Endothelial cell of umbilical vein (primary cell): ENCODE measurements around the gene LHX3. TPM values are rescaled to one million over a fixed set of nuclear protein-coding genes. Genes with fewer than 3 reads are reported as not detected.

ENCODE experiments used
- BruUV-seq: library from RNA; stranded (reverse); fragments of 400-500 nt; replicated peaks from 2 replicates; lab custom pipeline; 2021; lab: Mats Ljungman, UMichigan
- CTCF ChIA-PET: fragments of 300-600, 350-600 bp; sonication (Branson Sonifier 250); formaldehyde crosslinking; loops from one replicate; lab custom pipeline; 2021; ENCODE audit warnings: antibody characterized with exemption, inconsistent platforms; lab: Charles Lee
- POLR2A ChIA-PET: fragments of 300-600, 350-600 bp; sonication (Branson Sonifier 250); formaldehyde crosslinking; loops from one replicate; lab custom pipeline; 2021; ENCODE audit warnings: antibody characterized with exemption, inconsistent platforms; lab: Charles Lee
- DNase-seq: peaks from one replicate; pipeline ENCODE4 v3.0.0-alpha.2; 2011; ENCODE audit warnings: low read depth, low spot score
- FAIRE-seq: peaks from 2 replicates; lab custom pipeline; 2011; peaks lifted over from hg19 to GRCh38; lab: Jason Lieb, UNC
- H2AFZ ChIP-seq: 2 replicates; pipeline ENCODE4 v1.6.0; 2012; ENCODE audit warnings: low read depth, low read length, control low read depth, inconsistent platforms
- H3K27ac ChIP-seq: 2 replicates; pipeline ENCODE4 v1.5.1; 2011; ENCODE audit warnings: low read depth, mild to moderate bottlenecking, control low read depth, low read length, moderate library complexity; ENCODE audit not compliant: insufficient read depth
- H3K27me3 ChIP-seq, 2 experiments: 2 replicates each; pipeline versions ENCODE4 v1.6.0 to v1.6.1; 2011; ENCODE audit warnings: low read length in 2 of 2, mixed read lengths in 1 of 2; ENCODE audit not compliant: control insufficient read depth in 2 of 2, insufficient read depth in 2 of 2
- H3K36me3 ChIP-seq, 2 experiments: 2 replicates in 1 of 2; 3 replicates in 1 of 2; pipeline ENCODE4 v1.5.1; 2011; ENCODE audit warnings: low read length in 2 of 2, mild to moderate bottlenecking in 1 of 2, moderate library complexity in 1 of 2; ENCODE audit not compliant: control insufficient read depth in 2 of 2, insufficient read depth in 2 of 2; ENCODE audit errors: extremely low read depth in 1 of 2
- H3K4me1 ChIP-seq: 3 replicates; pipeline ENCODE4 v1.5.1; 2011; ENCODE audit warnings: mild to moderate bottlenecking, low read length; ENCODE audit not compliant: control insufficient read depth, insufficient read depth; ENCODE audit errors: extremely low read depth
- H3K4me2 ChIP-seq: 2 replicates; pipeline ENCODE4 v1.6.1; 2011; ENCODE audit warnings: low read length, control low read depth, mixed read lengths; ENCODE audit not compliant: insufficient read depth
- H3K4me3 ChIP-seq, 3 experiments: fragments of 200-600 bp in 1 of 3; sonication (generic), shearing (Covaris generic) in 1 of 3; replicated peaks in 1 of 3; 2 replicates each; pipeline ENCODE4 v1.5.1; 2011 to 2016; ENCODE audit warnings: control low read depth in 3 of 3, low read length in 3 of 3, mild to moderate bottlenecking in 2 of 3, inconsistent platforms in 1 of 3, low read depth in 1 of 3, moderate library complexity in 1 of 3; ENCODE audit not compliant: insufficient read depth in 1 of 3
- H3K79me2 ChIP-seq: 2 replicates; pipeline ENCODE4 v1.6.0; 2012; ENCODE audit warnings: low read length, inconsistent platforms; ENCODE audit not compliant: control insufficient read depth, insufficient read depth
- H3K9ac ChIP-seq: replicated peaks from 2 replicates; pipeline ENCODE3; 2011; ENCODE audit warnings: low read length, control low read depth; ENCODE audit not compliant: insufficient read depth; ENCODE audit errors: extremely low read depth
- H3K9me1 ChIP-seq: replicated peaks from 3 replicates; pipeline ENCODE4 v1.6.0; 2011; ENCODE audit warnings: mild to moderate bottlenecking, low read length; ENCODE audit not compliant: control insufficient read depth, insufficient read depth; ENCODE audit errors: extremely low read depth
- H3K9me3 ChIP-seq: replicated peaks from 2 replicates; pipeline ENCODE4 v1.5.1; 2012; ENCODE audit warnings: low read length, inconsistent platforms; ENCODE audit not compliant: control insufficient read depth, insufficient read depth
- H4K20me1 ChIP-seq: replicated peaks from 2 replicates; pipeline ENCODE3; 2011; ENCODE audit warnings: mild to moderate bottlenecking, low read length; ENCODE audit not compliant: control insufficient read depth, insufficient read depth; ENCODE audit errors: extremely low read depth
- GATA2 ChIP-seq: IDR thresholded peaks from 2 replicates; pipeline ENCODE4 v1.7.0; 2011; ENCODE audit warnings: low read depth, mild to moderate bottlenecking, moderate library complexity, mixed read lengths, low read length; ENCODE audit not compliant: insufficient read length, insufficient read depth
- JUN ChIP-seq: IDR thresholded peaks from 2 replicates; pipeline ENCODE4 v1.6.1; 2011; ENCODE audit warnings: borderline replicate concordance, low read depth; ENCODE audit not compliant: insufficient read length, insufficient read depth
- MAX ChIP-seq: IDR thresholded peaks from 2 replicates; pipeline ENCODE4 v1.6.1; 2011; ENCODE audit not compliant: insufficient read depth, insufficient read length
- POLR2A ChIP-seq: IDR thresholded peaks from 2 replicates; pipeline ENCODE4 v1.6.1; 2012; ENCODE audit warnings: low read depth, mild to moderate bottlenecking, control low read depth, low read length
- dilution Hi-C: fragments of 300-500 bp; cut with MboI; formaldehyde crosslinking; loops from one replicate; pipeline ENCODE4 v1.15.0; 2019; ENCODE audit warnings: low sequenced_read_pairs; ENCODE audit not compliant: extremely low pct_ligation_motif_present
- intact Hi-C: fragments of 100-400 bp; cut with micrococcal nuclease; formaldehyde crosslinking; loops from one replicate; pipeline ENCODE4 v1.10.0; 2022
- polyA plus RNA-seq, 4 experiments: library from polyadenylated mRNA; depleted of rRNA in 3 of 4; stranded (reverse) in 3 of 4; unstranded in 1 of 4; fragments of >200 nt; gene quantifications; 2 replicates each; pipeline versions ENCODE4 v1.2.1 to v1.2.3, GENCODE V29; 2011 to 2012; ENCODE audit warnings: missing spikeins in 1 of 4
- total RNA-seq: library from RNA; stranded (reverse); gene quantifications from 2 replicates; pipeline ENCODE4 v1.2.3, GENCODE V29; 2021

LHX3 gene
- total and polyA plus RNA-seq, 2 donors (not counting 3 experiments of a cell fraction or from before 2014, with no cell fraction given), result not detected

- DNase-seq (no peak), FAIRE-seq (no peak)
- intact Hi-C loops, result no loop called here
- Histone ChIP-seq H4K20me1 (no peaks in the 10 kb centered on the region), H3K9me1 (no peaks in the 10 kb centered on the region), H3K9ac (no peak overlapping the region), H3K36me3 (no peaks in the 10 kb centered on the region), H3K4me3 (no peak overlapping the region), H3K9me3 (no peaks in the 10 kb centered on the region), H2AFZ (no peak overlapping the region), H3K4me2 (no peak overlapping the region), H3K4me1 (no peaks in the 10 kb centered on the region), H3K27me3 (peaks cover 0 to 2% of the 10 kb centered on the region in 2 experiments), H3K79me2 (no peaks in the 10 kb centered on the region), H3K27ac (no peak overlapping the region)
- no TSS peak for BruUV-seq
- TF ChIP-seq GATA2 (no peak), MAX (no peak), POLR2A (no peak), JUN (no peak)
- ChIA-PET CTCF (interaction anchor here (1.4 to 1.7 kb wide), 2 partner anchors 9 to 10 kb away, joined by 3 to 6 read pairs; no protein-coding TSS in a partner anchor), POLR2A (no interaction called here)
- dilution Hi-C loops, result no loop called here
These were observed 57.7 kb downstream of the LHX3 start for GRCh38 chr9:136147038-136147889.

Other genes starting within 250 kb of the LHX3 start
- 36.5 and 39.5 TPM in 2 replicates for gene UBAC1, start 243.8 kb downstream of the LHX3 start, total RNA-seq
- 56.6 and 56.7 TPM in 2 replicates for gene UBAC1, start 243.8 kb downstream of the LHX3 start, polyA plus RNA-seq
- 25.1 and 27.1 TPM in 2 replicates for gene NACC2, start 109.8 kb downstream of the LHX3 start, total RNA-seq
- 15.7 and 15.8 TPM in 2 replicates for gene NACC2, start 109.8 kb downstream of the LHX3 start, polyA plus RNA-seq
- gene TMEM250, start 86.3 kb downstream of the LHX3 start, total RNA-seq, result 47.4 and 49.9 TPM in 2 replicates
- 24.9 and 29.7 TPM in 2 replicates for gene TMEM250, start 86.3 kb downstream of the LHX3 start, polyA plus RNA-seq
- 20.9 and 23.4 TPM in 2 replicates for gene QSOX2, start 40.7 kb upstream of the LHX3 start, total RNA-seq
- 14.5 and 16.4 TPM in 2 replicates for gene QSOX2, start 40.7 kb upstream of the LHX3 start, polyA plus RNA-seq
- gene CCDC187, start 99.0 kb upstream of the LHX3 start, total RNA-seq, result not detected in 2 replicates
- not detected in 2 replicates for gene CCDC187, start 99.0 kb upstream of the LHX3 start, polyA plus RNA-seq
- 42.8 and 47.1 TPM in 2 replicates for gene GPSM1, start 122.4 kb upstream of the LHX3 start, total RNA-seq
- gene GPSM1, start 122.4 kb upstream of the LHX3 start, polyA plus RNA-seq, result 34.6 and 40.3 TPM in 2 replicates
- 26.9 and 27.5 TPM in 2 replicates for gene DNLZ, start 158.6 kb upstream of the LHX3 start, total RNA-seq
- 23.0 and 38.4 TPM in 2 replicates for gene DNLZ, start 158.6 kb upstream of the LHX3 start, polyA plus RNA-seq
- gene CARD9, start 168.5 kb upstream of the LHX3 start, total RNA-seq, result 0.16 and 0.71 TPM in 2 replicates
- 0.19 and 0.22 TPM in 2 replicates for gene CARD9, start 168.5 kb upstream of the LHX3 start, polyA plus RNA-seq
- 14.7 and 17.5 TPM in 2 replicates for gene SNAPC4, start 195.0 kb upstream of the LHX3 start, total RNA-seq
- 6.7 and 8.4 TPM in 2 replicates for gene SNAPC4, start 195.0 kb upstream of the LHX3 start, polyA plus RNA-seq
- gene ENTR1, start 205.5 kb upstream of the LHX3 start, total RNA-seq, result 47.3 and 61.6 TPM in 2 replicates
- gene ENTR1, start 205.5 kb upstream of the LHX3 start, polyA plus RNA-seq, result 32.4 and 36.0 TPM in 2 replicates
- gene PMPCA, start 205.5 kb upstream of the LHX3 start, total RNA-seq, result 75.3 and 77.2 TPM in 2 replicates
- gene PMPCA, start 205.5 kb upstream of the LHX3 start, polyA plus RNA-seq, result 66.7 and 69.0 TPM in 2 replicates
- gene INPP5E, start 234.7 kb upstream of the LHX3 start, total RNA-seq, result 22.9 and 24.5 TPM in 2 replicates
- gene INPP5E, start 234.7 kb upstream of the LHX3 start, polyA plus RNA-seq, result 15.0 and 17.1 TPM in 2 replicates